H1 (cell line): Measurements from ENCODE around the gene SLC25A3. TPM values are rescaled to one million over a fixed set of nuclear protein-coding genes. Genes with fewer than 3 reads are reported as not detected.

ENCODE experiments used
- CTCF ChIA-PET: fragments of 300-600 bp; sonication (Branson Sonifier 250); formaldehyde crosslinking; loops from one replicate; lab custom pipeline; 2021; ENCODE audit not compliant: partially characterized antibody; lab: Charles Lee
- POLR2A ChIA-PET: fragments of 300-600 bp; sonication (Branson Sonifier 250); formaldehyde crosslinking; loops from one replicate; lab custom pipeline; 2021; ENCODE audit warnings: inconsistent platforms; ENCODE audit not compliant: partially characterized antibody; lab: Charles Lee
- DNase-seq, 2 experiments: peaks; one replicate each; pipeline versions ENCODE4 v3.0.0 to v3.0.0-alpha.2; 2010 to 2022; ENCODE audit warnings: low spot score in 2 of 2, low read depth in 1 of 2, mixed read lengths in 1 of 2
- FAIRE-seq: peaks from 2 replicates; lab custom pipeline; 2011; peaks lifted over from hg19 to GRCh38; lab: Jason Lieb, UNC
- H2AFZ ChIP-seq: 2 replicates; pipeline ENCODE4 v1.8.1; 2012; ENCODE audit warnings: low read length, inconsistent platforms
- H2AK5ac ChIP-seq: 2 replicates; pipeline ENCODE4 v1.6.1; 2013; ENCODE audit warnings: low read depth, low read length
- H2BK120ac ChIP-seq: replicated peaks from 2 replicates; pipeline ENCODE3; 2013; ENCODE audit warnings: low read depth, low read length, inconsistent platforms
- H2BK12ac ChIP-seq: 2 replicates; pipeline ENCODE4 v1.6.1; 2013; ENCODE audit warnings: low read depth, low read length
- H2BK15ac ChIP-seq: 2 replicates; pipeline ENCODE4 v1.6.1; 2013; ENCODE audit warnings: low read length
- H2BK20ac ChIP-seq: 2 replicates; pipeline ENCODE4 v1.6.1; 2013; ENCODE audit warnings: low read length
- H2BK5ac ChIP-seq: 2 replicates; pipeline ENCODE4 v1.6.1; 2013; ENCODE audit warnings: low read depth, low read length
- H3K14ac ChIP-seq: 2 replicates; pipeline ENCODE4 v1.6.1; 2013; ENCODE audit warnings: inconsistent platforms; ENCODE audit not compliant: insufficient read length
- H3K18ac ChIP-seq: 2 replicates; pipeline ENCODE4 v1.6.1; 2013; ENCODE audit warnings: low read length; ENCODE audit errors: extremely low read depth
- H3K23ac ChIP-seq: 2 replicates; pipeline ENCODE4 v1.6.1; 2013; ENCODE audit warnings: inconsistent platforms; ENCODE audit not compliant: insufficient read length
- H3K23me2 ChIP-seq: 2 replicates; pipeline ENCODE4 v1.6.1; 2013; ENCODE audit warnings: low read depth, low read length
- H3K27ac ChIP-seq: 2 replicates; pipeline ENCODE4 v1.6.1; 2011; ENCODE audit warnings: low read depth, low read length, inconsistent platforms
- H3K27me3 ChIP-seq, 4 experiments: replicated peaks in 1 of 4; 1 replicate in 1 of 4; 2 replicates in 3 of 4; pipeline versions ENCODE4 v1.6.1 to v1.8.1; 2011 to 2013; ENCODE audit warnings: low read length in 3 of 4, mild to moderate bottlenecking in 3 of 4, inconsistent platforms in 2 of 4, mixed read lengths in 2 of 4, moderate library complexity in 1 of 4; ENCODE audit not compliant: control insufficient read depth in 3 of 4, insufficient read depth in 3 of 4; ENCODE audit errors: extremely low read depth in 1 of 4
- H3K36me3 ChIP-seq, 4 experiments: 2 replicates each; pipeline versions ENCODE4 v1.6.1 to v1.8.1; 2011 to 2013; ENCODE audit warnings: mild to moderate bottlenecking in 4 of 4, low read length in 3 of 4, moderate library complexity in 2 of 4, control low read depth in 1 of 4, inconsistent platforms in 1 of 4; ENCODE audit not compliant: insufficient read depth in 4 of 4, control insufficient read depth in 2 of 4
- H3K4ac ChIP-seq: replicated peaks from 2 replicates; pipeline ENCODE3; 2013; ENCODE audit warnings: low read length, low read depth, mixed read lengths, inconsistent platforms; ENCODE audit not compliant: insufficient read length
- H3K4me1 ChIP-seq, 4 experiments: replicated peaks in 1 of 4; 1 replicate in 1 of 4; 2 replicates in 3 of 4; pipeline versions ENCODE4 v1.6.1 to v1.8.1; 2011 to 2013; ENCODE audit warnings: low read length in 3 of 4, inconsistent platforms in 2 of 4, mixed read lengths in 1 of 4; ENCODE audit not compliant: insufficient read depth in 4 of 4, control insufficient read depth in 3 of 4
- H3K4me2 ChIP-seq, 2 experiments: 2 replicates each; pipeline versions ENCODE4 v1.6.1 to v1.8.1; 2011 to 2013; ENCODE audit warnings: low read depth in 2 of 2, low read length in 2 of 2, control low read depth in 1 of 2, inconsistent platforms in 1 of 2, mild to moderate bottlenecking in 1 of 2; ENCODE audit not compliant: insufficient read depth in 1 of 2
- H3K4me3 ChIP-seq, 4 experiments: fragments of 200-600, 300-600 bp in 1 of 4; sonication (generic), shearing (Covaris generic), sonication (Bioruptor Twin) in 1 of 4; 2 replicates each; pipeline versions ENCODE4 v1.5.1 to v1.8.1; 2011 to 2016; ENCODE audit warnings: low read length in 4 of 4, low read depth in 3 of 4, control low read depth in 2 of 4, inconsistent platforms in 2 of 4, mild to moderate bottlenecking in 2 of 4, mixed read lengths in 1 of 4, moderate library complexity in 1 of 4; ENCODE audit not compliant: insufficient read depth in 2 of 4; ENCODE audit errors: extremely low read depth in 1 of 4
- H3K56ac ChIP-seq: replicated peaks from 2 replicates; pipeline ENCODE3; 2013; ENCODE audit warnings: low read depth, mild to moderate bottlenecking, mixed read lengths, low read length, inconsistent platforms; ENCODE audit not compliant: insufficient read length
- H3K79me1 ChIP-seq: 2 replicates; pipeline ENCODE4 v1.6.1; 2013; ENCODE audit warnings: low read depth, low read length, control low read depth
- H3K79me2 ChIP-seq, 2 experiments: 2 replicates each; pipeline versions ENCODE4 v1.6.1 to v1.8.1; 2012 to 2013; ENCODE audit warnings: low read length in 2 of 2, mild to moderate bottlenecking in 2 of 2, inconsistent platforms in 1 of 2; ENCODE audit not compliant: insufficient read depth in 2 of 2, control insufficient read depth in 1 of 2
- H3K9ac ChIP-seq, 4 experiments: replicated peaks in 1 of 4; 1 replicate in 1 of 4; 2 replicates in 3 of 4; pipeline versions ENCODE4 v1.6.1 to v1.8.1; 2011 to 2013; ENCODE audit warnings: low read depth in 3 of 4, low read length in 3 of 4, control low read depth in 2 of 4, mild to moderate bottlenecking in 2 of 4, moderate library complexity in 2 of 4, inconsistent platforms in 1 of 4; ENCODE audit errors: extremely low read depth in 1 of 4
- H3K9me3 ChIP-seq, 2 experiments: 2 replicates each; pipeline versions ENCODE4 v1.6.1 to v1.8.1; 2012 to 2013; ENCODE audit warnings: mild to moderate bottlenecking in 2 of 2, moderate library complexity in 2 of 2, control low read depth in 1 of 2, inconsistent platforms in 1 of 2, low read depth in 1 of 2, low read length in 1 of 2, mixed read lengths in 1 of 2; ENCODE audit not compliant: insufficient read depth in 2 of 2
- H4K20me1 ChIP-seq, 2 experiments: replicated peaks in 1 of 2; 2 replicates each; pipeline versions ENCODE3 to v1.8.1; 2011 to 2013; ENCODE audit warnings: inconsistent platforms in 2 of 2, low read length in 2 of 2, mild to moderate bottlenecking in 1 of 2; ENCODE audit not compliant: insufficient read depth in 2 of 2, control insufficient read depth in 1 of 2
- H4K5ac ChIP-seq: 2 replicates; pipeline ENCODE4 v1.6.1; 2013; ENCODE audit warnings: low read length, low read depth, mixed read lengths, inconsistent platforms; ENCODE audit not compliant: insufficient read length
- H4K8ac ChIP-seq: 2 replicates; pipeline ENCODE4 v1.8.0; 2013; ENCODE audit warnings: mild to moderate bottlenecking, moderate library complexity, low read length, inconsistent platforms; ENCODE audit not compliant: insufficient read depth; ENCODE audit errors: extremely low read depth
- H4K91ac ChIP-seq: replicated peaks from 2 replicates; pipeline ENCODE3; 2013; ENCODE audit warnings: low read length, mixed read lengths, inconsistent platforms; ENCODE audit not compliant: insufficient read length
- HDAC2 ChIP-seq, 2 experiments: fragments of 300-600 bp in 1 of 2; sonication (generic) in 1 of 2; IDR thresholded peaks; 2 replicates each; pipeline ENCODE4 v1.6.1; 2011 to 2012; ENCODE audit warnings: low read depth in 2 of 2, low read length in 2 of 2, mild to moderate bottlenecking in 2 of 2, moderate library complexity in 2 of 2, borderline replicate concordance in 1 of 2, inconsistent platforms in 1 of 2
- JUN ChIP-seq: IDR thresholded peaks from 2 replicates; pipeline ENCODE4 v1.6.1; 2011; ENCODE audit warnings: low read depth, mild to moderate bottlenecking, improper control_type of control experiment, low read length
- KDM4A ChIP-seq: IDR thresholded peaks from one replicate; pipeline ENCODE4 v1.7.1; 2012; ENCODE audit warnings: low read depth, mild to moderate bottlenecking, moderate library complexity, low read length, inconsistent platforms; ENCODE audit not compliant: severe bottlenecking
- SP2 ChIP-seq: IDR thresholded peaks from 2 replicates; pipeline ENCODE4 v1.6.1; 2012; ENCODE audit warnings: mild to moderate bottlenecking, low read length, inconsistent platforms
- TEAD4 ChIP-seq: IDR thresholded peaks from 2 replicates; pipeline ENCODE4 v1.6.1; 2012; ENCODE audit warnings: low read depth, low read length, inconsistent platforms, mixed read lengths
- WGBS, 2 experiments: shearing (Covaris generic) in 1 of 2; methylation state at CpG; one replicate each; pipeline versions ENCODE4 v1.1.6 to v1.1.7; 2013 to 2015; ENCODE audit warnings: low lambda C conversion rate in 2 of 2, mixed read lengths in 2 of 2, inconsistent platforms in 1 of 2, low coverage in 1 of 2, missing lambda C conversion rate in 1 of 2; ENCODE audit not compliant: insufficient replicate concordance in 2 of 2, insufficient coverage in 1 of 2, insufficient read length in 1 of 2; ENCODE audit errors: extremely low coverage in 1 of 2, missing lambda C conversion rate in 1 of 2; 5-methylcytosine and 5-hydroxymethylcytosine counted together
- polyA plus RNA-seq, 7 experiments: library from polyadenylated mRNA; depleted of rRNA in 3 of 7; stranded (reverse) in 5 of 7; unstranded in 2 of 7; fragments of >200 nt in 5 of 7; fragments of 200-250 nt in 2 of 7; gene quantifications; 1 replicate in 5 of 7; 2 replicates in 1 of 7; 4 replicates in 1 of 7; pipeline versions ENCODE4 v1.2.1 to v1.2.3, GENCODE V29; 2011 to 2013; ENCODE audit warnings: missing spikeins in 2 of 7, mixed read lengths in 2 of 7
- total RNA-seq: library from RNA; stranded (reverse); fragmentation: NEBNext Ultra II Directional; extraction: Animal tissue kit (Norgen Biotek cat#: 25700); gene quantifications from 2 replicates; pipeline ENCODE4 v1.2.1, GENCODE V29; 2021

Gene SLC25A3
- total and polyA plus RNA-seq, 2 of the 8 experiments (the other 6 are each of a cell fraction or from before 2014, with no cell fraction given), result 702 to 709 TPM

DNA sequence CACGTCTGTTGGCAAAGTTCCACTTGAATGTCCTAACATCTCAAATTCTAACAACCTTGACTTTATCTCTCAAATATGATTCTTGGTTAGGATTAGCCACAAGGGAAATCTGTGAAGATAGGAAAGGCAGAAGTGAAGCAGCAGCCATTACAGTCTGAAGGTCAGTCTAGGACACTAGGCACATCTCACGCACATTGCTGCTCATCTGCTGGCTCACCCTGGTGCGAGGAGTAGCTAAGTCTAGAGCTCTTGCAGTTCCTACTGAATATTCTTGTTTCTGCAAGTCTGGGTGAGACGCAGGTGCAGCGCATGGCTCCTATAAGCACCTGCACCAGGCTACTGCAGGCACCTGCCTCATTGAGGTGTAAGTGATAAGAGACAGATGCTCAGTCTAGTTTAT lies 6.4 kb upstream of the SLC25A3 start:
- H3K23ac ChIP-seq, result no peak overlapping the region
- ChIA-PET CTCF (interaction anchor here (0.7 to 5.6 kb wide), 4 partner anchors 12 to 1310 kb away, joined by 4 to 40 read pairs (median 6); no protein-coding TSS in a partner anchor), POLR2A (no interaction called here)
- no peak overlapping the region for H4K8ac ChIP-seq
- H4K20me1 ChIP-seq, result no peaks in the 10 kb centered on the region
- H3K4ac ChIP-seq, result no peak overlapping the region
- no peak overlapping the region for H2BK20ac ChIP-seq
- no peaks in the 10 kb centered on the region for H3K36me3 ChIP-seq
- no peak overlapping the region for H3K18ac ChIP-seq
- H3K27me3 ChIP-seq, result no peaks in the 10 kb centered on the region
- DNase-seq (no peak), FAIRE-seq (no peak)
- H3K9ac ChIP-seq, result no peak overlapping the region
- H2AFZ ChIP-seq, result no peak overlapping the region
- no peak overlapping the region for H3K27ac ChIP-seq
- no peak overlapping the region for H3K4me2 ChIP-seq
- H2BK15ac ChIP-seq, result no peak overlapping the region
- no peak overlapping the region for H4K5ac ChIP-seq
- H3K4me3 ChIP-seq, result no peak overlapping the region
- no peak overlapping the region for H2BK120ac ChIP-seq
- 95% methylated on average over 5 of the region's 5 CpGs; no CpG with 5 or more reads in 1 of the 2 experiments for WGBS, 2 experiments
- H3K14ac ChIP-seq, result no peak overlapping the region
- H4K91ac ChIP-seq, result no peak overlapping the region
- no peak overlapping the region for H2AK5ac ChIP-seq
- H2BK5ac ChIP-seq, result no peak overlapping the region
- no peaks in the 10 kb centered on the region for H3K79me2 ChIP-seq
- H2BK12ac ChIP-seq, result no peak overlapping the region
- H3K79me1 ChIP-seq, result no peaks in the 10 kb centered on the region
- no peak overlapping the region for H3K56ac ChIP-seq
- no peaks in the 10 kb centered on the region for H3K23me2 ChIP-seq
- no peaks in the 10 kb centered on the region for H3K9me3 ChIP-seq
- H3K4me1 ChIP-seq, result no peaks in the 10 kb centered on the region
- TF ChIP-seq TEAD4 (no peak), HDAC2 (IDR thresholded peaks at IDR 0.05; ENCODE audit: borderline replicate concordance in 1 of 2, low read depth in 2 of 2, low read length in 2 of 2) (no peak), SP2 (no peak), JUN (no peak), KDM4A (no peak)
